Measurements from ENCODE around the gene LRP6. TPM values are rescaled to one million over a fixed set of nuclear protein-coding genes. Genes with fewer than 3 reads are reported as not detected.
A peak's percentile ranks its signal among the peaks of the same experiment; 100 is the strongest.

The LRP6 gene
- total and polyA plus RNA-seq, 2 of the 13 experiments (the other 11 are each of a cell fraction or from before 2014, with no cell fraction given) = 33.8 to 42.0 TPM

- TF ChIP-seq UBTF (CRISPR knock-in tag; IDR thresholded peaks at IDR 0.05) (peak; percentile 55; the same call in 1 of the 2 replicates), CBX2 (IDR thresholded peaks at IDR 0.05; ENCODE audit: low read depth, low read length) (no peak), CBX2 (CRISPR knock-in tag; IDR thresholded peaks at IDR 0.05; ENCODE audit: low read depth) (peak; percentile 68; the same call in 1 of the 2 replicates), NFKBIZ (CRISPR knock-in tag; IDR thresholded peaks at IDR 0.05) (no peak), CTCF (CRISPR knock-in tag; IDR thresholded peaks at IDR 0.05) (peak; percentile 49), ZMYM2 (CRISPR knock-in tag; IDR thresholded peaks at IDR 0.05) (no peak)
Observed at GRCh38 chr12:12072064-12072760, 194.6 kb downstream of the LRP6 start (continued).

Data from HepG2 (cell line).